ENCODE measurements around the gene PDZRN4. TPM values are rescaled to one million over a fixed set of nuclear protein-coding genes. Genes with fewer than 3 reads are reported as not detected.

PDZRN4 gene
- total RNA-seq, 2 donors from 2014 or later, result 0.52 to 0.99 TPM

DNA sequence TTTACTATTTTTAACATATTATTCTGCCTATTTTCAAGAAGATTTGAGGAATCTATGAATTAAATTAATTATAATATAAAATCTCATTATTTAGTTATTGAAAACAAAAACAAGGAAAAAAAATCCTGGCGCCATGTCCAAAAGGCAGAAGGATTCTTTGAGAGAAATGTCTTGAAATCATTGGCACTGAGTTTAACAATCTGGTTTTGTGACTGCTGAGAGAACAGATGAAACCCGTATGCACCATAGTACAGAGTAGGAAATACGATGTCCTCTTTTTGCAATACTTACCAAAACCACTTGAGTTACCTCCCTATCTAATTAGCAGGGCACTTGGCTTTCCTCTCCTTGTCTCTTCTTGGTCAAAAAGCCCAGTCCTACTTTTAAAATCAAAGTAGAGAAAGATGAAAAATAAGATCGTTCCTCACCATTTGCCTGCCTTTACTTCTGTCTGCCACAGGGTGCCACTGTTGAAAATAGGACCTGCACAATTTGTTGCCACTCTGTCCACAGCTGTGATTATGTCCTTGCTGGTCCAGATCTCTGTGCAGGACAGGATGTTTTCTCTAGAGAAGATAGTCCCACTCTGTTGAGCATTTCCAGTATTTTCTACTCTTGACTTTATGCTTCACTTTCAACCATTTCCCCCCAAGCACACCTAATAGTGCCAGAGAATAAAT lies 179.7 kb downstream of the PDZRN4 start:
- no peaks in the 10 kb centered on the region for H3K9me3 ChIP-seq
- H3K36me3 ChIP-seq (replicated peaks in 1 of 2; ENCODE audit: insufficient read depth in 1 of 2, low read depth in 2 of 2), result no peaks in the 10 kb centered on the region
- no peaks in the 10 kb centered on the region for H3K4me1 ChIP-seq
- 75 to 81% methylated on average over 4 of the region's 4 CpGs for WGBS, 2 donors
- intact Hi-C loops (cut with DNase I), result no loop called here
- TF ChIP-seq CTCF (IDR thresholded peaks at IDR 0.05) (no peak), POLR2A (IDR thresholded peaks at IDR 0.05) (no peak)
- H3K27ac ChIP-seq, result no peak overlapping the region
- DNase-seq (no peak), ATAC-seq (no peak)
- H3K4me3 ChIP-seq, result no peak overlapping the region
- H3K27me3 ChIP-seq, result no peaks in the 10 kb centered on the region

GRCh38 chr12:41380878-41381277 lies 192.8 kb downstream of the PDZRN4 start:
- Histone ChIP-seq H3K27me3 (no peaks in the 10 kb centered on the region), H3K36me3 (replicated peaks in 1 of 2; ENCODE audit: insufficient read depth in 1 of 2, low read depth in 2 of 2) (no peaks in the 10 kb centered on the region), H3K4me3 (no peak overlapping the region), H3K9me3 (peaks cover 0 to 7% (median 2%) of the 10 kb centered on the region in 3 donors), H3K27ac (no peak overlapping the region), H3K4me1 (no peaks in the 10 kb centered on the region)
- intact Hi-C loops (cut with DNase I), result no loop called here
- DNase-seq (no peak), ATAC-seq (no peak)
- TF ChIP-seq CTCF (IDR thresholded peaks at IDR 0.05) (no peak), POLR2A (IDR thresholded peaks at IDR 0.05) (no peak)

GRCh38 chr12:41402801-41403200 lies 214.7 kb downstream of the PDZRN4 start:
- Histone ChIP-seq H3K4me3 (no peak overlapping the region), H3K27ac (no peak overlapping the region), H3K9me3 (no peaks in the 10 kb centered on the region), H3K4me1 (peaks cover 11% of the 10 kb centered on the region), H3K27me3 (no peaks in the 10 kb centered on the region), H3K36me3 (replicated peaks in 1 of 2; ENCODE audit: insufficient read depth in 1 of 2, low read depth in 2 of 2) (no peaks in the 10 kb centered on the region)
- intact Hi-C loops (cut with DNase I), result no loop called here
- TF ChIP-seq POLR2A (IDR thresholded peaks at IDR 0.05) (no peak), CTCF (IDR thresholded peaks at IDR 0.05) (no peak)
- no peak for ATAC-seq
- WGBS, 2 donors, result 86 to 87% methylated on average over 6 of the region's 6 CpGs
- no peak for DNase-seq

- H3K4me1 ChIP-seq, result peaks cover 13% of the 10 kb centered on the region
- DNase-seq (peak in 3 of 4 donors; percentile 13 to 58 (median 28)), ATAC-seq (peak; percentile 75)
- H3K4me3 ChIP-seq, result no peak overlapping the region
- no peak overlapping the region for H3K27ac ChIP-seq
- H3K9me3 ChIP-seq, result no peaks in the 10 kb centered on the region
- no peak for TF ChIP-seq POLR2A (IDR thresholded peaks at IDR 0.05)
- no peak for TF ChIP-seq CTCF (IDR thresholded peaks at IDR 0.05)
- H3K36me3 ChIP-seq (replicated peaks in 1 of 2; ENCODE audit: insufficient read depth in 1 of 2, low read depth in 2 of 2), result no peaks in the 10 kb centered on the region
- no peaks in the 10 kb centered on the region for H3K27me3 ChIP-seq
- intact Hi-C loops (cut with DNase I), result no loop called here
- 3 to 12% methylated on average over 3 of the region's 3 CpGs for WGBS, 2 donors
Observed at GRCh38 chr12:41407232-41407799, 219.2 kb downstream of the PDZRN4 start.

GRCh38 chr12:41409628-41410027 lies 221.5 kb downstream of the PDZRN4 start:
- DNase-seq (no peak), ATAC-seq (no peak)
- no peak overlapping the region for H3K27ac ChIP-seq
- 33 to 40% methylated on average over 2 of the region's 2 CpGs for WGBS, 2 donors
- H3K27me3 ChIP-seq, result no peaks in the 10 kb centered on the region
- no peak overlapping the region for H3K4me3 ChIP-seq
- no peaks in the 10 kb centered on the region for H3K9me3 ChIP-seq
- H3K4me1 ChIP-seq, result peaks cover 13% of the 10 kb centered on the region
- no peaks in the 10 kb centered on the region for H3K36me3 ChIP-seq (replicated peaks in 1 of 2; ENCODE audit: insufficient read depth in 1 of 2, low read depth in 2 of 2)
- TF ChIP-seq CTCF (IDR thresholded peaks at IDR 0.05), result no peak
- TF ChIP-seq POLR2A (IDR thresholded peaks at IDR 0.05), result no peak
- intact Hi-C loops (cut with DNase I), result no loop called here
